Measurements from ENCODE around the gene CCNY.

CCNY gene

DNA sequence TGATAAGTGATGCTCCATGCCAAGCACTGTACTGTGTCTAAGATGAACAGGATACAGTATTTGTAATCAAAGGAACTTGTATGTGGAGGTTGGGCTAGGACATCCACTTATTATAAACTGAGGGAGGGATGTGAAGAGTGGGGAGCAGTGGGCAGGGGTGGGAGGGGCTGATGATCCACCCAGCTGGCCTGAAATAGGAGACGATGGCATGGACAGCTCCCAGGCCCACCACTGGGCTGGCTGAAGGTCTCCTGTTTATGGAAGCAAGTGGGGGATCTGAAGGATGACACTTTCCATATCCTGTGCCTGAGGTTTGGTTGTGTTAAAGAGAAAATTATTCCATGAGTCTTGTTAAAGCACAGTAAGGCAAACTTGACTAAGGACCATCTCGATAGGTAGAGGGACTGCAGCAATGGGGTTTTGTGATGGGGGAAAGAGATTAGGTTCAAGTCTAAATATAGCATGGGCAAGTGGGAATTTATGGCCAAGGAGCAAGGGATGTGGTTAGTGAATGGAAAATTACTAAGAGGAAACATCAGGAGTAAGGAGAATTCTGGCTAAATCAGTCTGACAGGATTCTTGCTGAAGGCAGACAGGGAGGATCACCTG lies 124.6 kb downstream of the CCNY start:
- Histone ChIP-seq H3K27me3 (ENCODE audit: control insufficient read depth in 1 of 2, insufficient read depth in 1 of 2, low read length in 2 of 2) (no peaks in the 10 kb centered on the region), H3K79me1 (replicated peaks; ENCODE audit: low read length, poor library complexity, severe bottlenecking) (peaks cover 33% of the 10 kb centered on the region), H2BK120ac (ENCODE audit: low read depth, low read length) (no peak overlapping the region), H2BK12ac (ENCODE audit: low read length in 2 of 2) (no peak overlapping the region), H3K14ac (ENCODE audit: low read length in 2 of 2) (no peak overlapping the region), H3K4me1 (ENCODE audit: control insufficient read depth, insufficient read depth, low read depth, low read length) (peaks cover 18% of the 10 kb centered on the region), H4K91ac (ENCODE audit: low read length) (no peak overlapping the region), H4K8ac (ENCODE audit: low read length) (no peak overlapping the region), H2BK15ac (ENCODE audit: low read depth, poor library complexity, severe bottlenecking) (no peak overlapping the region), H2AFZ (ENCODE audit: low read depth, low read length) (no peak overlapping the region), H2AK5ac (ENCODE audit: low read length, severe bottlenecking) (no peak overlapping the region), H3K4me2 (ENCODE audit: low read length, poor library complexity, severe bottlenecking) (no peak overlapping the region), H3K9ac (ENCODE audit: low read length) (no peak overlapping the region), H3K4me3 (ENCODE audit: insufficient read depth in 1 of 2, low read depth in 1 of 2, low read length in 2 of 2) (no peak overlapping the region), H3K23ac (ENCODE audit: low read length in 2 of 2) (no peak overlapping the region), H3K27ac (ENCODE audit: low read length, poor library complexity, severe bottlenecking) (no peak overlapping the region), H3K4ac (ENCODE audit: low read depth in 1 of 2, low read length in 2 of 2) (no peak overlapping the region), H3K18ac (ENCODE audit: low read depth in 1 of 2, low read length in 2 of 2) (peak overlapping the region in 1 of 2 experiments; percentile 34), H2BK5ac (ENCODE audit: low read depth, low read length, poor library complexity, severe bottlenecking) (no peak overlapping the region), H3K9me3 (ENCODE audit: control insufficient read depth, low read length) (no peaks in the 10 kb centered on the region), H3K36me3 (ENCODE audit: control insufficient read depth in 1 of 2, insufficient read depth in 2 of 2, low read depth in 1 of 2, low read length in 2 of 2) (no peaks in the 10 kb centered on the region)
- peak; percentile 64 for DNase-seq
- 51% methylated on average over 2 of the region's 2 CpGs for WGBS

- H3K9me3 ChIP-seq (ENCODE audit: control insufficient read depth, low read length), result no peaks in the 10 kb centered on the region
- no peak overlapping the region for H2AK5ac ChIP-seq (ENCODE audit: low read length, severe bottlenecking)
- DNase-seq, result peak; percentile 9
- H4K8ac ChIP-seq (ENCODE audit: low read length), result peak overlapping the region; percentile 4
- no peak overlapping the region for H3K23ac ChIP-seq (ENCODE audit: low read length in 2 of 2)
- H3K4ac ChIP-seq (ENCODE audit: low read depth in 1 of 2, low read length in 2 of 2), result no peak overlapping the region
- H3K27me3 ChIP-seq (ENCODE audit: control insufficient read depth in 1 of 2, insufficient read depth in 1 of 2, low read length in 2 of 2), result no peaks in the 10 kb centered on the region
- H2AFZ ChIP-seq (ENCODE audit: low read depth, low read length), result no peak overlapping the region
- H3K18ac ChIP-seq (ENCODE audit: low read depth in 1 of 2, low read length in 2 of 2), result peak overlapping the region in 1 of 2 experiments; percentile 6
- peaks cover 40% of the 10 kb centered on the region for H3K79me1 ChIP-seq (replicated peaks; ENCODE audit: low read length, poor library complexity, severe bottlenecking)
- peak overlapping the region; percentile 30 for H2BK15ac ChIP-seq (ENCODE audit: low read depth, poor library complexity, severe bottlenecking)
- no peak overlapping the region for H2BK12ac ChIP-seq (ENCODE audit: low read length in 2 of 2)
- no peak overlapping the region for H3K4me3 ChIP-seq (ENCODE audit: insufficient read depth in 1 of 2, low read depth in 1 of 2, low read length in 2 of 2)
- no peak overlapping the region for H3K27ac ChIP-seq (ENCODE audit: low read length, poor library complexity, severe bottlenecking)
- H3K14ac ChIP-seq (ENCODE audit: low read length in 2 of 2), result no peak overlapping the region
- no peak overlapping the region for H3K4me2 ChIP-seq (ENCODE audit: low read length, poor library complexity, severe bottlenecking)
- no peaks in the 10 kb centered on the region for H3K36me3 ChIP-seq (ENCODE audit: control insufficient read depth in 1 of 2, insufficient read depth in 2 of 2, low read depth in 1 of 2, low read length in 2 of 2)
- H2BK120ac ChIP-seq (ENCODE audit: low read depth, low read length), result no peak overlapping the region
- peak overlapping the region; percentile 19 for H4K91ac ChIP-seq (ENCODE audit: low read length)
- H2BK5ac ChIP-seq (ENCODE audit: low read depth, low read length, poor library complexity, severe bottlenecking), result no peak overlapping the region
- no peak overlapping the region for H3K9ac ChIP-seq (ENCODE audit: low read length)
- H3K4me1 ChIP-seq (ENCODE audit: control insufficient read depth, insufficient read depth, low read depth, low read length), result peaks cover 23% of the 10 kb centered on the region
- 79% methylated on average over 5 of the region's 5 CpGs for WGBS
Measured at GRCh38 chr10:35462491-35462934, 126.2 kb downstream of the CCNY start.

DNA sequence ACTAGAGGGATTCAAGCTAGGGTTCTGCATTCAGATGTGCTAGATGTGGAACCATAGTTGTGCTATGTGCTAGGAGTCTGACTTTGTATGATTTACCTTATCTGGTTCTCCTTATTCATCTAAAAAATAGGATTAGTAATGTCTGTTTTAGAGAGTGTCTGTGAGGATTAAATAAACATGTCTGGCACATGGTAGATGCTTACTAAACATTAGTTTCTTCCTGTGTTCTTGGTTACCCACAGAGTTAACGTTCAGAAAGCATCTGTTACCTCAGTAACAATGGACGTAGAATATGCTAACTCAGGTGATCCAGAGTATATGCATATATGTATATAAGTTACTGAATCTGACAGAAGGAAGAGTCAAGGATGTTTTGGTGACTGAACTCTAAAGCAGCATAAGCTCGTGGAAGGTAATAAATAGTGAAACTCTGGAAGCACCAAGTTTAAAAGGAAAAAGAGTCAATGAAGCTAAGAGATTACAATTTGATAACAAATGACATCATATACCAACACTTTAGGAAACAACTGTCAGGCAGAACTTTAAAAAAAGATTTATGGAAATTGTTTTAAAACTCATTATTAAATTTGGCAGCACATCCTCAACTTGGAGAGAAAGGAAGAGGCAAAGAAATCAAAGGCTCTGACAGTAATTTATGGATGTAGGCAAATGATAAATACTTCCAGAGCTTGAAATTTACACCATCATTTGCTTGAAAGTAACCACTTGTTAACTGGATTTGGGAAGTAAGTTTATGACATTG lies 127.0 kb downstream of the CCNY start:
- H3K27ac ChIP-seq (ENCODE audit: low read length, poor library complexity, severe bottlenecking), result no peak overlapping the region
- H3K27me3 ChIP-seq (ENCODE audit: control insufficient read depth in 1 of 2, insufficient read depth in 1 of 2, low read length in 2 of 2), result no peaks in the 10 kb centered on the region
- H2AK5ac ChIP-seq (ENCODE audit: low read length, severe bottlenecking), result no peak overlapping the region
- H3K9me3 ChIP-seq (ENCODE audit: control insufficient read depth, low read length), result no peaks in the 10 kb centered on the region
- H2BK12ac ChIP-seq (ENCODE audit: low read length in 2 of 2), result no peak overlapping the region
- peaks cover 23% of the 10 kb centered on the region for H3K4me1 ChIP-seq (ENCODE audit: control insufficient read depth, insufficient read depth, low read depth, low read length)
- 46% methylated on average over 3 of the region's 3 CpGs for WGBS
- peak; percentile 40 for DNase-seq
- no peak overlapping the region for H3K9ac ChIP-seq (ENCODE audit: low read length)
- H2BK5ac ChIP-seq (ENCODE audit: low read depth, low read length, poor library complexity, severe bottlenecking), result no peak overlapping the region
- H3K79me1 ChIP-seq (replicated peaks; ENCODE audit: low read length, poor library complexity, severe bottlenecking), result peaks cover 44% of the 10 kb centered on the region
- no peak overlapping the region for H2BK120ac ChIP-seq (ENCODE audit: low read depth, low read length)
- no peak overlapping the region for H3K23ac ChIP-seq (ENCODE audit: low read length in 2 of 2)
- no peak overlapping the region for H2AFZ ChIP-seq (ENCODE audit: low read depth, low read length)
- no peaks in the 10 kb centered on the region for H3K36me3 ChIP-seq (ENCODE audit: control insufficient read depth in 1 of 2, insufficient read depth in 2 of 2, low read depth in 1 of 2, low read length in 2 of 2)
- H3K18ac ChIP-seq (ENCODE audit: low read depth in 1 of 2, low read length in 2 of 2), result no peak overlapping the region
- H2BK15ac ChIP-seq (ENCODE audit: low read depth, poor library complexity, severe bottlenecking), result no peak overlapping the region
- no peak overlapping the region for H4K91ac ChIP-seq (ENCODE audit: low read length)
- no peak overlapping the region for H4K8ac ChIP-seq (ENCODE audit: low read length)
- H3K4me2 ChIP-seq (ENCODE audit: low read length, poor library complexity, severe bottlenecking), result no peak overlapping the region
- no peak overlapping the region for H3K14ac ChIP-seq (ENCODE audit: low read length in 2 of 2)
- no peak overlapping the region for H3K4me3 ChIP-seq (ENCODE audit: insufficient read depth in 1 of 2, low read depth in 1 of 2, low read length in 2 of 2)
- H3K4ac ChIP-seq (ENCODE audit: low read depth in 1 of 2, low read length in 2 of 2), result no peak overlapping the region

DNA sequence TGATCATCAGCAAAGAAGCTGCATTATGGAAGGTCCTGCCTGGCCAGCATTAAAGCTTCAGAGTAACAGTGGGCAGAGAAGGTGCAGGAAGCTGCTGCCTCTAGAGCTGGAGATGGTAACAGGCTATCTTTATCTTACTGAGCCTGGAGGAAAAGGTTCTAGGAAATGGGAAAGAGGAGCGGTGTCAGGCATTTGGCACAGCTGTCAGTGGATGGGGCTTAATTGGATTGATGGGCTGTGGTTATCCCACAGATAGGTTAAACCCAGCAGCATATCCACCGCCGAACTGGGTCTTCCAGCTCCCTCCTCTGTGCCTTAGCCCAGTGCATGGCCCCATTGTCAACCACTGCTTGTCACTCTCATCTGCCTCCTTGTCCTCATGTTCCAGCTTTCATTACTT lies 127.6 kb downstream of the CCNY start:
- H3K23ac ChIP-seq (ENCODE audit: low read length in 2 of 2), result peak overlapping the region in 1 of 2 experiments; percentile 15
- no peak overlapping the region for H3K9ac ChIP-seq (ENCODE audit: low read length)
- no peak overlapping the region for H2AK5ac ChIP-seq (ENCODE audit: low read length, severe bottlenecking)
- H3K4ac ChIP-seq (ENCODE audit: low read depth in 1 of 2, low read length in 2 of 2), result peak overlapping the region in 1 of 2 experiments; percentile 22
- H3K4me3 ChIP-seq (ENCODE audit: insufficient read depth in 1 of 2, low read depth in 1 of 2, low read length in 2 of 2), result no peak overlapping the region
- H3K18ac ChIP-seq (ENCODE audit: low read depth in 1 of 2, low read length in 2 of 2), result peak overlapping the region in 1 of 2 experiments; percentile 74
- no peak overlapping the region for H4K91ac ChIP-seq (ENCODE audit: low read length)
- no peak for DNase-seq
- no peak overlapping the region for H2BK5ac ChIP-seq (ENCODE audit: low read depth, low read length, poor library complexity, severe bottlenecking)
- H3K9me3 ChIP-seq (ENCODE audit: control insufficient read depth, low read length), result no peaks in the 10 kb centered on the region
- no peaks in the 10 kb centered on the region for H3K27me3 ChIP-seq (ENCODE audit: control insufficient read depth in 1 of 2, insufficient read depth in 1 of 2, low read length in 2 of 2)
- H2BK120ac ChIP-seq (ENCODE audit: low read depth, low read length), result no peak overlapping the region
- no peak overlapping the region for H3K27ac ChIP-seq (ENCODE audit: low read length, poor library complexity, severe bottlenecking)
- H2BK12ac ChIP-seq (ENCODE audit: low read length in 2 of 2), result peak overlapping the region in 1 of 2 experiments; percentile 85
- H2AFZ ChIP-seq (ENCODE audit: low read depth, low read length), result no peak overlapping the region
- H3K36me3 ChIP-seq (ENCODE audit: control insufficient read depth in 1 of 2, insufficient read depth in 2 of 2, low read depth in 1 of 2, low read length in 2 of 2), result no peaks in the 10 kb centered on the region
- WGBS, result 62% methylated on average over 3 of the region's 3 CpGs
- H4K8ac ChIP-seq (ENCODE audit: low read length), result no peak overlapping the region
- H3K79me1 ChIP-seq (replicated peaks; ENCODE audit: low read length, poor library complexity, severe bottlenecking), result peaks cover 45% of the 10 kb centered on the region
- H3K4me1 ChIP-seq (ENCODE audit: control insufficient read depth, insufficient read depth, low read depth, low read length), result peaks cover 23% of the 10 kb centered on the region
- H3K4me2 ChIP-seq (ENCODE audit: low read length, poor library complexity, severe bottlenecking), result no peak overlapping the region
- H2BK15ac ChIP-seq (ENCODE audit: low read depth, poor library complexity, severe bottlenecking), result no peak overlapping the region
- peak overlapping the region in 1 of 2 experiments; percentile 93 for H3K14ac ChIP-seq (ENCODE audit: low read length in 2 of 2)
